GM12891 (cell line): Measurements from ENCODE around the gene EXOC6.

ENCODE experiments used
- POLR2A ChIP-seq: IDR thresholded peaks from 2 replicates; pipeline ENCODE4 v1.6.1; 2011; ENCODE audit warnings: low read depth, low read length, control low read depth
- POLR2AphosphoS5 ChIP-seq: IDR thresholded peaks from 2 replicates; pipeline ENCODE4 v1.6.1; 2011; ENCODE audit warnings: low read depth, low read length, control low read depth

DNA sequence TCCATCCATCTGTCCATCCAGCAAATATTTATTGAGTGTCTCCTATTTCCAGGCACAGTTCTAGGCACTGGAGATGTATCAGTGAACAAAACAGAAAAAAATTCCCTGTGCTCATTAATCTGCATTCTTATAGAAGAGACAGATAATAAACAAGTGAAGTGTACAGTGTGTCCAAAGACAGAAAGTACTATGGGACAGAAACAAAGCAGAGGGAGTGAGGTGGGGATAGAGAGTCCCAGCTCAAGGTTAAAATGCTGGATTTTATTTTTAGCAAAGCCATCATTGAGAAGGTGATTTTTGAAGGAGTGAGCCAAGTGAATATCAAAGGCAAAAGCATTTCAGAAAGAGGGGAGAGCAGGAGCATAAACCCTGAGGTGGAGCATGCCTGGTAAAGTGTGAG is 21.8 kb upstream of the EXOC6 start:
- no peak for TF ChIP-seq POLR2AphosphoS5
- TF ChIP-seq POLR2A, result no peak
